Measurements from ENCODE around the gene TSPAN9.

The TSPAN9 gene

GRCh38 chr12:3164454-3165077 is 87.4 kb downstream of the TSPAN9 start:
- DNase-seq (ENCODE audit: low spot score), result no peak

GRCh38 chr12:3165078-3165980 is 88.2 kb downstream of the TSPAN9 start:
- no peak for DNase-seq (ENCODE audit: low spot score)

DNA sequence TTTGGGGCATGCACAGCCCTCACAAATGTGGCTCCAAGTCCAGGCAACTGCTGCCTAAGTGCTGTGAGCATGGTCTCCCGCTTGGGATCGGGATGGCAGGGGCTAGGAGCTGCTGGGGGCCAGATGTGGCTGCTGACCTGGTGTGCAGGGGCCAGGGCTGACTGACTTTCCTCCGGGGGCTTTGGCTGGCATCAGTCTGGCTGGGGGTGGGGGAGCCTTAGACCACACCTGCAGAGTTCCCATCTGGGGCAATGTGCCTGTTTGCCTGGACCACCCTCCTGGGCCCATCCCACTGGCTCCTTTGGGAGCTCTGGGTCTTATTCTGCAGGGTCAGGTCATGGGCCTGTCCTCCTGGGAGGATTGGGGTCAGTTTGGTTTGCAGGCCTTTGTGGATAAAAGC is 90.5 kb downstream of the TSPAN9 start:
- DNase-seq (ENCODE audit: low spot score), result no peak

DNA sequence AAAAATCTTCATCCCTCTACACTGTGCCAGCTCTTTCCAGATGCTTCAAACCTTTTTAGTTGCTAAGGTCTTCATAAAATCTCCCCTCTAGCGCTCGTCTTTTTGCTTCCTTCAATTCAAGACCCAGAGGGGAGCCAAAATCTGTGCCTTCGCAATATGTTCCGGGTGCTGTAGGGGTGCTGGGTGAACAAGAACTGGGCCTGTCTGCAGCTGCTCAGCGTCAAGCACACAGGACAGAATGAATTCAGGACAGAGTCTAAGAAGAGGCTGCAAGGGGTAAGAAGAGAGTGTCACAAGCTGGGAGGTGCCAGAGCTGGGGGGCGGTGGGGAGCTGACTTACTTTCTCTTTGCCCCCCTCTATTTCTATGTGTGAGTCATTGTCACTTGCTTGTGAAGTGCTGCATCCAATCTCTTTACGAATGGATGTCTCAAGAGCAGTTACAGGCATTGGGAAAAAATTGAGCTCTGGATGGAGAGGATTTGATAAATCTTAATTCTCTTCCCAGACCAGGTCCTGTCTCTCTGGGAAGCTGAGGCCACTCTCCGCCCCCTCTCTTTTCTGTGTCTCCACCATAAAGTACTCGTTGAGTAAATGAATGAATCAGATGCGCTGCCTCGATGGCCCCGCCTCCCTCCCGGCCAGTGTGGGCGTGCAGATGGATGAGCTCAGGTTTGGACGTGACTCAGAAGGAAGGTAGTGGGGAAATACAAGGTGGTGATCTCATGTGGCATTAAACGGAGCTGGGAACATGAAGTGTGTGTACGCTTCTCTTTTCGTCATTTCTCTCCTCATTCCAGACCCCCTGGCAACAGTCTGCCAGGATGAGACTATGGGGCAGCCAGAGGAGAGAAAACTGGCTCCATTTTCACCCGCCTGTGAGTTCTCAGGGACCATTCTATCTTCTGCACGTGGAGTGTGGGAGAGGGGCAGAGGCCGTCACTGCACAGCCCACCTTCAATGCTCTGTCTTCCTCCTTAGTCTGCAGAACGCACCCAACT is 91.3 kb downstream of the TSPAN9 start:
- no peak for DNase-seq (ENCODE audit: low spot score)

DNA sequence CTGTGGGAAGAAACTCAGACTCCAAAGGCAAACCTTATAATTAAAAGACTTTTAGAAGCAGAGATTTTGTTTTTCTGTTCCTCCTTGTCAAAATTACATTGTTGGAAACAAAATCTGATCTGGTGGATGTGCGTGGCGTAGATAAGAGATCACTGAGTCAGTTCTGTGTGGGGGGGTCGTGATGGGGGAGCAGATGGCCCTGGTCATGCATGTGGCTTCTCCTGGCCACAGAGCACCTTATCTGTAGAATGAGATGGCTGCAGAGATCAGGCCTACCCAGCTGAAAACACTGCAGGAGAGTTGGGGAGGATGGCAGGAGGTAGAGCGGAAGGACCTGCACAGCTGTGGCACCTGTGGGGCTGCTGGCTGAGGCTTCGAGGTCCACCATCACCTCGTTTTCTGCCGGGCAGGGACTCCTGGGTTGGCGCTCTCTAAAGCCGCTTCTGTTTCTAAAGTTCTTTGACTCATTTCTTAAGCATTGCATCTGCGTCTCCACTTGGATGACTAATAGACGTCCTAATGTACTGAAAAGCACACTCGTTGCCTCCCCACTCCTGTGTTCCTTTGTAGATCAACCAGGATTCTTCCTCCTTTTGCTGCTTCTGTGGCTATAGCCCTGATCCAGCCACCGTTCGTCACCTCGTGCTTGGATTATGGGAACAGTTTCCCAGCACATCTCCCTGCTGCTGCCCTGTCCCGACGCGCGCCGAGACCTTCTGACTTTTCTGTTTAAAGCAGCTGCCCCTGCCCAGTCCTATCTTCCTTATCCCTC is 93.4 kb downstream of the TSPAN9 start:
- no peak for DNase-seq (ENCODE audit: low spot score)

DNA sequence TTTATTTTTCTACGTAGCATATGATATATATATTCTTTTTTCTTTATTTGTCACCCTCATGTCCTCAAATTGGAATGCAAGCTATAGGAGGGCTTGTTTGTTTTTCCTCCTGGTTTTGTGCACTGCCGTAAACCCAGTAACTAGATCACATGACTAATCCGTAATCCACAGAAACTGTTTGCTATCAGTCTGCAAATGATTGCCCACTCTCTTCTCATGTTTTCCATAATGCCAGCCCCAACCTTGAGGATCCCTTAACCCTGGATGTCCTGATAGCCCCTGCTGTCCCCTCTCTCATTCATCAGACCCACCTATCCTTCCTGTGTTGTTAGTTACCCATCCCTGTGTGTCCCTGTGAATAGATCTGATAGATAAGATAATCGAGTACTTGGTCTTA is 94.0 kb downstream of the TSPAN9 start:
- DNase-seq (ENCODE audit: low spot score), result no peak

- DNase-seq (ENCODE audit: low spot score), result no peak
Measured at GRCh38 chr12:3172124-3173007, 95.2 kb downstream of the TSPAN9 start.

DNA sequence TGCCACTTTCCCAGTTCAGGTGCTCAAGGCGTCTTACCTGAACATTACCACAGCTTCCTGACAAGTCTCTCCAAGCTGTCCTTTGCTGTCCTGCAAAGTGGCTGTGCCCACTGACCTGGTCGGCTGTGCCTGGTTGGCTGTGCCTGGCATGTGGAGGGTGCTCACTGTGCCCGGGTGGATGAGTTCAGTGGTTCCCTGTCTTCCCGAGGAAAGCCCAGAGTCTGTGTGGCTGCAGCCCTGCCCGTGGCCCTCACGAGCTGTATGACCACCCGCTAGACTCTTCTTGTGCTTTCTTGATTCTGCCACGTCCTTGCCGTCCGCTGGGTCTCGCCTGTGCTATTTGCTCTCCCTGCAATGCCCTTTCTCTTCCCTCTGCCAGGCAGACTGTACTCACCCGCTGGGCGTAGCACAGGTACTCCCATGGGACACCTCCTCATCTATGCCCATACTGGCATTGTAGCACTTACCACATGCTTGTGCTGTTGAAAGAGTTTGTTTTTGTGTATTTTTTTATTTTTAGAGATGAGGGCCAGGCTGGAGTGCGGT is 95.9 kb downstream of the TSPAN9 start:
- DNase-seq (ENCODE audit: low spot score), result no peak

GRCh38 chr12:3173912-3174311 is 96.7 kb downstream of the TSPAN9 start:
- no peak for DNase-seq (ENCODE audit: low spot score)

DNA sequence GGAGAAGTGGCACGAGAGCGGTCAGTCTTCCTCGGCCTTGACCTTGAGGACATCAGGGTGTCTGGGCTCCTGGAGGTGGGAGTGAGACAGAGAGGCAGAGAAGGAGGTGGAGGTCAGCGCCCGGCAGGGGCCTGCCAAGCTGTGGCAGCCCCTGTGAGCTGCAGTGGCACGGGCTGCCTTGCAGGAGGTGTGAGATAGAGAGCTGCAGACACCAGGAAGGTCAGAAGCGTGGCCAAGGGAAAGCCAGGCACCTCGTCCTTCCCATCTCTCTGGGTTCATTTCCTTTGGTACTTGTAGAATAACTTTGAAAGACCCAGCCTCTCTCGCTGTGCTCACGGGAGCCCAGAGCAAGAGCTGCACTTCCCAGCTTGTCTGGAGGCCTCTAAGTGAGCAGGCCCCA is 98.1 kb downstream of the TSPAN9 start:
- DNase-seq (ENCODE audit: low spot score), result no peak

DNA sequence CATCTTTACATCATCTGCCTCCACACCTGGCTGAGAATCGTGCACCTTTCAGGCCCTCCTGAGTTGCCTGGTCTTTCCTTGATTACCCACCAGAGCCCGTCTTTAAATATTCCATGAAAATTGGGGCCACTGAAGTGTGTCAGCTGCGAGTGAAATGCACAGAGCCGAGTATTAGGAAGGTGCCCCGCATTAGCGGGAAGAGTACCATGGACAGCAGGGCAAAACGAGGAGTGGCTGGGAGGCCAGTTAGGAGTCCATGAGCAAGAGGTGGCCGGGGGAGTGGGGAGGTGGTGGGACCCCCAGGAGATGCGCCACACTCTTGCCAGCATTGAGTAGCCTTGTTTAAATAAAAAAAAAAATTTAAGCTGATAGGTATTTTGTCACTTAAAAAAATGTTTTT is 99.6 kb downstream of the TSPAN9 start:
- DNase-seq (ENCODE audit: low spot score), result no peak

- DNase-seq (ENCODE audit: low spot score), result no peak
Measured at GRCh38 chr12:3177778-3178425, 100.7 kb downstream of the TSPAN9 start.

GRCh38 chr12:3178671-3179313 is 101.6 kb downstream of the TSPAN9 start:
- no peak for DNase-seq (ENCODE audit: low spot score)

- DNase-seq (ENCODE audit: low spot score), result no peak
Measured at GRCh38 chr12:3179731-3180130, 102.6 kb downstream of the TSPAN9 start.

- DNase-seq (ENCODE audit: low spot score), result no peak
Measured at GRCh38 chr12:3182426-3182825, 105.2 kb downstream of the TSPAN9 start.

GRCh38 chr12:3184485-3184884 is 107.3 kb downstream of the TSPAN9 start:
- DNase-seq (ENCODE audit: low spot score), result no peak

DNA sequence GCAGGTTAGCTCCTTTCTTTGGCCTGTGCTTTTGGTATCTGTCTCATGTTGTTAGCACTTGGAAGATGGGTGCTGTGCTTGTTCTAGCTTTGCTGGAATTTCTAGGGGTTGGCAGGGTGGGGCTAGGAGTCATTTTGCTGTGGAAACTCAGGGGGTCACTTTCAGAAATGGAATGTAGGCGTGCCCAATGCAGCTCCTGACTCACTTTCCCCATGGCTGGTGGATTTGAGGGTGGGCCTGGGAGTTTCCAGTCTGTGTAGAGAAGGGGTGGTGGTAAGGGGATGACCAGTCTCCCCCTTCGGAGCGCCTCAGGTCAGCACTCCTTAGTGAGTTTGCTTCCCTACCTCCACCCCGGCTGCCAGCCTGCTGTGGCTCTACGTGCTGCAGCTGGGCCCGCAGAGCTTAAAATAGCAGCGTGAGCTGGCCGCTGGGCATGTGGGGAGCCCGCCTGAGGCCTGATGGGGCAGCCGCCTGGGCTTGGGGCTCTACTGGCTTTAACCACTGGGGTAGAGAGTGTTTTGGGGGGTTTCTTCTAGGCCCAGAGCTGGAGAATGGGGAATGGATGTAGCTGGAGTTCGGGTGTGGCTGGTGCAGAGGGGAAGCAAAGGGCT is 108.2 kb downstream of the TSPAN9 start:
- no peak for DNase-seq (ENCODE audit: low spot score)

DNA sequence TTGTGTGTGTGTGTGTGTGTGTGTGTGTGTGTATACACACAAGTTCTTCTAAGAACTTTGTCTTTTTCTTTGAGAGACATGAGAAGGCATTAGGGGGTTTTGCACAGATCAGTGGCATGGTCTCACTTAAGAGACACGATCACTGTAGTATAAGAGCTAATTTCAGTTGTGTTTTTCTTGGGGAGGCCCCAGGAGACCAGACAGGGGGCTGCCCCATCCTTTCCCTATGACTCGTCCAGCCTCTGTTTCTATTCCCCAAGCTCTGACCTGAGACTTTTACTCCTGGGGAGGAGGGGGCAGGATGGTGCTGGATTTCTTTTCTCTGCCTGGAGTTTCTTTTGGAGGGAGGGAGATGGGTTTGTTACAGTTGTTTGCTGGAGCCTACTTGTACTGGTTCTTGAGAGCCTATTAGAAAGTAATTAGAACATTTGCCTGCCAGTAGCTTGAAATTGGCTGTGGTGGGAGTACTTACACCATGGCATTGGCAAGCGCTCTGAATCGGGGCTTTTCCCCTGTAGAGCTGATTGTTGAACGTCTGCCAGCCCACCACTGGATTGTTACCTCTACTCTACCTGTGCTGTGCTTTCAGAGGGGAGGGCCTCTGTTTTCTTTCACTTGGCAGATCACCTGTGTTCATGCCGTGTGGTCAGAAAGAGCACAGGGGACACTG is 109.5 kb downstream of the TSPAN9 start:
- DNase-seq (ENCODE audit: low spot score), result no peak

Measured in left forelimb (tissue), 1 donor.